Body of pancreas (tissue), 4 donors: ENCODE measurements around the gene RARA.

ENCODE experiments used
- POLR2A ChIP-seq, 3 donors: fragments of 450-650 bp; IDR thresholded peaks; one replicate each; pipeline ENCODE4 v1.6.1; 2016; ENCODE audit warnings: antibody characterized with exemption in 3 of 3, mild to moderate bottlenecking in 2 of 3
- TF ChIP-seq, protein P1 (sequence below), 7 experiments: fragments of 450-650 bp in 4 of 7; fragments of 200-600 bp in 3 of 7; sonication (generic) in 3 of 7; IDR thresholded peaks; one replicate each; pipeline ENCODE4 v1.5.1; 2016 to 2019; ENCODE audit warnings: antibody characterized with exemption in 7 of 7

- no peak for TF ChIP-seq POLR2A (IDR thresholded peaks at IDR 0.05)
- TF ChIP-seq, protein P1, sequence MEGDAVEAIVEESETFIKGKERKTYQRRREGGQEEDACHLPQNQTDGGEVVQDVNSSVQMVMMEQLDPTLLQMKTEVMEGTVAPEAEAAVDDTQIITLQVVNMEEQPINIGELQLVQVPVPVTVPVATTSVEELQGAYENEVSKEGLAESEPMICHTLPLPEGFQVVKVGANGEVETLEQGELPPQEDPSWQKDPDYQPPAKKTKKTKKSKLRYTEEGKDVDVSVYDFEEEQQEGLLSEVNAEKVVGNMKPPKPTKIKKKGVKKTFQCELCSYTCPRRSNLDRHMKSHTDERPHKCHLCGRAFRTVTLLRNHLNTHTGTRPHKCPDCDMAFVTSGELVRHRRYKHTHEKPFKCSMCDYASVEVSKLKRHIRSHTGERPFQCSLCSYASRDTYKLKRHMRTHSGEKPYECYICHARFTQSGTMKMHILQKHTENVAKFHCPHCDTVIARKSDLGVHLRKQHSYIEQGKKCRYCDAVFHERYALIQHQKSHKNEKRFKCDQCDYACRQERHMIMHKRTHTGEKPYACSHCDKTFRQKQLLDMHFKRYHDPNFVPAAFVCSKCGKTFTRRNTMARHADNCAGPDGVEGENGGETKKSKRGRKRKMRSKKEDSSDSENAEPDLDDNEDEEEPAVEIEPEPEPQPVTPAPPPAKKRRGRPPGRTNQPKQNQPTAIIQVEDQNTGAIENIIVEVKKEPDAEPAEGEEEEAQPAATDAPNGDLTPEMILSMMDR (IDR thresholded peaks at IDR 0.05) = no peak
Observed at GRCh38 chr17:40307001-40307730, 1.8 kb upstream of the RARA start.
